Psoas muscle (tissue), 8 donors: Measurements from ENCODE around the gene FBXW2. TPM values are rescaled to one million over a fixed set of nuclear protein-coding genes. Genes with fewer than 3 reads are reported as not detected.

Experiments used
- ATAC-seq, 4 donors: fragments of 200-7000 bp; cut with Tn5 transposase; one replicate each; pipeline ENCODE4 v1.9.1; 2020; ENCODE audit warnings: moderate library complexity in 3 of 4, mild to moderate bottlenecking in 2 of 4
- DNase-seq, 2 donors: peaks; one replicate each; pipeline ENCODE4 v3.0.0-alpha.2; 2020
- H3K27ac ChIP-seq: fragments of 200-600 bp; one replicate; pipeline ENCODE4 v1.8.0; 2022
- H3K27me3 ChIP-seq, 3 donors: fragments of 200-600 bp in 1 of 3; one replicate each; pipeline versions ENCODE4 v1.6.1 to v1.8.0; 2013 to 2022; ENCODE audit warnings: low read length in 2 of 3, mild to moderate bottlenecking in 2 of 3, moderate library complexity in 1 of 3; ENCODE audit not compliant: insufficient read depth in 3 of 3
- H3K36me3 ChIP-seq, 2 donors: fragments of 200-600 bp in 1 of 2; one replicate each; pipeline versions ENCODE4 v1.6.1 to v1.8.0; 2013 to 2022; ENCODE audit warnings: low read depth in 1 of 2, mild to moderate bottlenecking in 1 of 2, moderate library complexity in 1 of 2; ENCODE audit not compliant: insufficient read depth in 1 of 2
- H3K4me1 ChIP-seq: fragments of 200-600 bp; one replicate; pipeline ENCODE4 v1.8.0; 2022
- H3K4me3 ChIP-seq: fragments of 200-600 bp; one replicate; pipeline ENCODE4 v1.8.0; 2022; ENCODE audit warnings: mild to moderate bottlenecking
- H3K9me3 ChIP-seq: fragments of 200-600 bp; one replicate; pipeline ENCODE4 v1.8.0; 2022
- WGBS, 3 donors: extraction: QIAGEN DNeasy Blood & Tissue Kit; methylation state at CpG; one replicate each; pipeline versions ENCODE4 v1.1.6 to v1.1.7; 2013; 5-methylcytosine and 5-hydroxymethylcytosine counted together
- intact Hi-C, 2 donors: fragments of 100-400 bp; cut with DNase I; formaldehyde crosslinking; loops; one replicate each; pipeline versions ENCODE4 v1.11.0 to v1.14.2; 2022
- polyA plus RNA-seq, 3 donors: library from polyadenylated mRNA; stranded (reverse); fragments of 200-250 nt; gene quantifications; one replicate each; pipeline ENCODE4 v1.2.3, GENCODE V29; 2013
- total RNA-seq, 4 donors: library from RNA; stranded (reverse); fragmentation: NEBNext Ultra II Directional in 2 of 4; extraction: Animal tissue kit (Norgen Biotek cat#: 25700) in 2 of 4; gene quantifications; one replicate each; pipeline versions ENCODE4 v1.2.1 to v1.2.4, GENCODE V29; 2021 to 2023
- TF ChIP-seq, protein P1 (sequence below): fragments of 200-600 bp; IDR thresholded peaks from one replicate; pipeline ENCODE4 v1.8.0; 2022; ENCODE audit warnings: antibody characterized with exemption
- donor health status: healthy with polysubstance abuse.
- donor health status: DM: no; HTN: no; CAD: no; lungs with moderate emphysema.
- donor health status: Bipolar disorder and iron deficiency.
- donor health status: healthy.
- donor health status: DM: yes; HTN: yes; CAD: no.
- donor health status: DM: no; HTN: no; CAD: no.
- donor health status: DM: no; HTN: no; CAD: no.
- donor health status: DM: yes; HTN: yes; CAD: no.

FBXW2 gene
- total and polyA plus RNA-seq, 7 donors, result 8.0 to 36.8 (median 25.3) TPM

DNA sequence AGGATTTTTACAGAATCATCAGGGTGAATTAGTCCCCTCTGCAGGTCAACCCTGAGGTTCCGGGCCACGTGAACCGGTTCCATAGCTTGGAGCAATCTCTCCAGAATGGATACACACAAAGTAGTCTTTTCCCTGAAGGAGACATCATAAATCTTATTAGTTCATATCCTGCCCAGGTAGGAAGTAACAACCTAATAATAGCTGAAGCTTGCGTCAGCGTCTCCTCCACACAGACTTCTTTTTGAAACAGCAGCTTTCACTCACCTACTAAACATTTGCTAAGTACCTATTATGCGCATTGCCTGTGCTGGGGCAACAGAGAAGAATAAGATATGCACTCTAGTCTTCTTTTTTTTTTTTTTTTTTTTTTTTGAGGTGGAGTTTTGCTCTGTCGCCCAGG lies 40.1 kb upstream of the FBXW2 start:
- no peak overlapping the region for H3K27ac ChIP-seq
- H3K9me3 ChIP-seq, result no peaks in the 10 kb centered on the region
- no peak overlapping the region for H3K4me3 ChIP-seq
- intact Hi-C loops, result no loop called here
- 89 to 95% (median 92%) methylated on average over 7 of the region's 7 CpGs for WGBS, 3 donors
- no peaks in the 10 kb centered on the region for H3K4me1 ChIP-seq
- TF ChIP-seq, protein P1, sequence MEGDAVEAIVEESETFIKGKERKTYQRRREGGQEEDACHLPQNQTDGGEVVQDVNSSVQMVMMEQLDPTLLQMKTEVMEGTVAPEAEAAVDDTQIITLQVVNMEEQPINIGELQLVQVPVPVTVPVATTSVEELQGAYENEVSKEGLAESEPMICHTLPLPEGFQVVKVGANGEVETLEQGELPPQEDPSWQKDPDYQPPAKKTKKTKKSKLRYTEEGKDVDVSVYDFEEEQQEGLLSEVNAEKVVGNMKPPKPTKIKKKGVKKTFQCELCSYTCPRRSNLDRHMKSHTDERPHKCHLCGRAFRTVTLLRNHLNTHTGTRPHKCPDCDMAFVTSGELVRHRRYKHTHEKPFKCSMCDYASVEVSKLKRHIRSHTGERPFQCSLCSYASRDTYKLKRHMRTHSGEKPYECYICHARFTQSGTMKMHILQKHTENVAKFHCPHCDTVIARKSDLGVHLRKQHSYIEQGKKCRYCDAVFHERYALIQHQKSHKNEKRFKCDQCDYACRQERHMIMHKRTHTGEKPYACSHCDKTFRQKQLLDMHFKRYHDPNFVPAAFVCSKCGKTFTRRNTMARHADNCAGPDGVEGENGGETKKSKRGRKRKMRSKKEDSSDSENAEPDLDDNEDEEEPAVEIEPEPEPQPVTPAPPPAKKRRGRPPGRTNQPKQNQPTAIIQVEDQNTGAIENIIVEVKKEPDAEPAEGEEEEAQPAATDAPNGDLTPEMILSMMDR, result no peak
- ATAC-seq (peak in 2 of 4 donors; percentile 32 to 65), DNase-seq (no peak)
- peaks cover 0 to 56% of the 10 kb centered on the region in 2 donors for H3K36me3 ChIP-seq
- no peaks in the 10 kb centered on the region for H3K27me3 ChIP-seq

DNA sequence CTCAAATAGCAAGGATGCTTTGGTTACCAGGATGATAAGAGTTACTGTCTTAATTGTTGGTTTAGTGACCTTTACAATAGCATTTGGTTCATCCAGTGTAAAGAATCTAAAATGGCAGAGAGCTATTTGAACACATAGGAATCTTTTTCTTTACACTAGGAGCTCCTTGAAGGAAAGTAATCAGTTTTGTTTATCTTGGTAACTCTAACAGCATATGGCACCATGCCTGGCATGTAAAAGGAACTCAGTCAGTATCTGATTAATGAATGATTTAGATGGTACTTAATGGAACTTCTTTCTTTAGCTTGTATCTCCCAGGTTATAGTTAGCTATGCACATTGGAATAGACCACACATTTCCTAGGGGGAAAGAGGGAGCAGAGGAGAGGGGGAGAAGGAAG lies 39.6 kb upstream of the FBXW2 start:
- DNase-seq, result no peak
- Histone ChIP-seq H3K36me3 (peaks cover 0 to 62% of the 10 kb centered on the region in 2 donors), H3K4me3 (no peak overlapping the region), H3K9me3 (no peaks in the 10 kb centered on the region), H3K27me3 (no peaks in the 10 kb centered on the region), H3K27ac (no peak overlapping the region), H3K4me1 (no peaks in the 10 kb centered on the region)
- intact Hi-C loops, result no loop called here
- TF ChIP-seq, protein P1, result no peak
- ATAC-seq, result no peak

DNA sequence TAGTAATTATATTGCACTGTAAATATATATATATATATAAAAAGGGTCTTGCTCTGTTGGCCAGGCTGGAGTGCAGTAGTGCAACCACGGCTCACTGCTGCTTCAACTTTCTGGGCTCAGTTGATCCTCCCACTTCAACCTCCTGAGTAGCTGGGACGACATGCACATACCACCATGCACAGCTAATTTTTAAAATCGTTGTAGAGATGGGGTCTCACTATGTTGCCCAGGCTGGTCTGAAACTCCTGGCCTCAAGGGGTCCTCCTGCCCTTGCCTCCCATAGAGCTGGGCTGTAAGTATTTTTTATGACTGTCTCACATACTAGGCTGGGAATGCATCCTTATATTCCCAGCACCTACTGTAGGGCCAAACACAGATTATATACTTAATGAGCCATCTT lies 37.6 kb upstream of the FBXW2 start:
- Histone ChIP-seq H3K36me3 (peaks cover 0 to 79% of the 10 kb centered on the region in 2 donors), H3K27ac (no peak overlapping the region), H3K9me3 (peaks cover 2% of the 10 kb centered on the region), H3K27me3 (no peaks in the 10 kb centered on the region), H3K4me1 (no peaks in the 10 kb centered on the region), H3K4me3 (no peak overlapping the region)
- ATAC-seq (no peak), DNase-seq (no peak)
- 95 to 98% (median 96%) methylated on average over 3 of the region's 3 CpGs for WGBS, 3 donors
- TF ChIP-seq, protein P1, result no peak
- intact Hi-C loops, result no loop called here

DNA sequence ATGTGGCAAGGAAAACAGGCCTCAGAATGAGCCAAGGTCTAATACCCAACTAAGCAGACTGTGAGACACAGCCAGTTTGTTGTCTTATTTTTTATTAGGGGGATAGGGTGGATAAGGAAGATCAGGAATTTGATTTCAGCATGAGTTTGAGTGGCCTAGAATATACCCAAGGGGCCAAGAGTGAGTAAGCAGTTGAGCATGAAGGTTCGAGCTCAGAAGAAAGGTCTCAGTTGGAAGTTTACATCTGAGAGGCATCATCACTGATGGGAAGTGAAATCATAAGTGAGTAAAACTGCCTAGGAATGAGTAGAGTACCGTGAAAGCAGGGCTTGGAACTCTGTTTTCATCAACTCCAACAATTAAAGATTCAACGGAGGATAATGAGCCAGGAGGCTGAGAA lies 36.9 kb upstream of the FBXW2 start:
- no peak for DNase-seq
- intact Hi-C loops, result no loop called here
- TF ChIP-seq, protein P1, result no peak
- Histone ChIP-seq H3K27ac (no peak overlapping the region), H3K36me3 (peaks cover 0 to 82% of the 10 kb centered on the region in 2 donors), H3K4me3 (no peak overlapping the region), H3K4me1 (no peaks in the 10 kb centered on the region), H3K9me3 (peaks cover 9% of the 10 kb centered on the region), H3K27me3 (no peaks in the 10 kb centered on the region)
- 83 to 92% (median 85%) methylated on average over 3 of the region's 3 CpGs for WGBS, 3 donors
- ATAC-seq, result no peak

DNA sequence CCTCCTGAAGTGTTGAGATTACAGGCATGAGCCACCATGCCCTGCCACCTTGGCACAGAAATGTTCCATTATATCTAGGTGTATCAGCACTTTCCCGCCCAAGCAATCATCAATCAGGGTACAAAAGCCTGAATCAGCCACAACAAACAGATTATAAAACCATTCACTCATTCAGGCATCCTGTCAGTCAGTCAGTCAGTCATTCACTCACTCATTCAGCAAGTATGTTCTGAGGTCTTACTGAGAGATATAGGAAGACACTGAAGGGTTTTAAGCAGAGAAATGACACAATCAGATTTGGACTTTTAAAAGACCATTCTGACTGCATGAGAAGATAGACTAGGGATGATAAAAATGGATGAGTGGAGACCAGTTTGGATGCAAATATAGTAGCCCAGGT lies 36.4 kb upstream of the FBXW2 start:
- WGBS, 3 donors, result 95 to 100% (median 100%) methylated on average over 1 of the region's 1 CpG
- DNase-seq, result no peak
- no peaks in the 10 kb centered on the region for H3K27me3 ChIP-seq
- H3K9me3 ChIP-seq, result peaks cover 12% of the 10 kb centered on the region
- no peaks in the 10 kb centered on the region for H3K4me1 ChIP-seq
- no peak overlapping the region for H3K4me3 ChIP-seq
- intact Hi-C loops, result no loop called here
- H3K27ac ChIP-seq, result no peak overlapping the region
- no peak for ATAC-seq
- TF ChIP-seq, protein P1, result no peak
- H3K36me3 ChIP-seq, result peaks cover under 1 to 83% of the 10 kb centered on the region in 2 donors
